Activated CD8-positive, alpha-beta T cell treated with anti-CD3 and anti-CD28 coated beads, Interleukin-2, amount 10 ng/mL, durations not matched to agents 7 days and 5 days (primary cell): ENCODE measurements around the gene WNT4. TPM values are rescaled to one million over a fixed set of nuclear protein-coding genes. Genes with fewer than 3 reads are reported as not detected.
A peak's percentile ranks its signal among the peaks of the same experiment; 100 is the strongest.

Source experiments
- ATAC-seq: fragments of 150-1000 bp; cut with Tn5 transposase; one replicate; pipeline ENCODE4 v1.10.0; 2021; ENCODE audit warnings: moderate library complexity
- CTCF ChIA-PET: fragments of 350-600 bp; sonication (Branson Sonifier 250); formaldehyde crosslinking; loops from one replicate; lab custom pipeline; 2021; ENCODE audit warnings: antibody characterized with exemption; lab: Charles Lee
- POLR2A ChIA-PET: fragments of 350-600 bp; sonication (Branson Sonifier 250); formaldehyde crosslinking; loops from one replicate; lab custom pipeline; 2021; ENCODE audit warnings: antibody characterized with exemption; lab: Charles Lee
- DNase-seq: peaks from one replicate; pipeline ENCODE4 v3.0.0-alpha.2; 2020
- H3K27ac Mint-ChIP-seq: one replicate; pipeline ENCODE4 v1.8.0; 2021; ENCODE audit warnings: mild to moderate bottlenecking, mixed read lengths
- H3K27me3 Mint-ChIP-seq: one replicate; pipeline ENCODE4 v1.8.0; 2021; ENCODE audit warnings: low read depth, mixed read lengths
- H3K36me3 Mint-ChIP-seq: one replicate; pipeline ENCODE4 v1.8.0; 2021; ENCODE audit warnings: low read depth, mixed read lengths
- H3K4me1 Mint-ChIP-seq: one replicate; pipeline ENCODE4 v1.8.0; 2021; ENCODE audit warnings: low read depth, mixed read lengths
- H3K4me3 Mint-ChIP-seq: one replicate; pipeline ENCODE4 v1.8.0; 2021; ENCODE audit warnings: mild to moderate bottlenecking, mixed read lengths
- H3K9me3 Mint-ChIP-seq: one replicate; pipeline ENCODE4 v1.8.0; 2022; ENCODE audit warnings: mixed read lengths; ENCODE audit not compliant: insufficient read depth
- total RNA-seq, 2 experiments: library from RNA; stranded (reverse); gene quantifications; one replicate each; pipeline ENCODE4 v1.2.3, GENCODE V29; 2021

WNT4 gene
- total RNA-seq, 2 experiments from 2014 or later: not detected

DNA sequence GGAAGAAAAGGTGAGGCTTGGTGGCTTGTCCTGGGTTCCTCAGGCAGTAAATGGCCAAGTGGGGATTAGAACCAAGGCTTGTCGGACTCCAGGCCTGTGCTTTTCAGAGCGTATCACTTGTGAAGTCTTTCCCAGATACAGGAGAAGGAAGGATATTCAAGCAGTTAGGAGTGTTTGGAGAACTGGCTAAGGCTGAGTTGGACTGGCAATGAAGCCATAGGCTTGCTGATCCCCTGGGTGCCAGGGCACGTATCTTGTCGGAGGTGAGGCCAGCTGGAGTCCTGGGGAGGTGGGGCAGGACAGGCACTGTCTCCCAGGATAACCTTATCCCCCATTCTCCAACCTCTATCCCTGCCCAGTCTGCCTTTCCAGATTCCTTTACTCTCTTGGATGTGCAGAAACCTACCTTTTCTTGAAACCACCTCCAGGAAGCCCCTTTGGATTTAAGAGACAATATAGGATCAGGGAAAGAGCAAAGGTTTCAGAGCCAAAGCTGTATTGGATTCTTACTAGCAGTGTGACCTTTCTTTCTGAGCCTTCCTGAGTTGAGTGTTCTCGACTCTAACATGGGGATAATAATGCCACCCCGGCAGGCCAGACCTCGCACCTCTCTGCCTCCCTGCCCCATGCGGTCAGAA, 18.2 kb downstream of the WNT4 start:
- Mint-ChIP-seq H3K9me3 (no peaks in the 10 kb centered on the region), H3K27ac (no peak overlapping the region), H3K4me3 (no peak overlapping the region), H3K27me3 (no peaks in the 10 kb centered on the region), H3K4me1 (no peaks in the 10 kb centered on the region), H3K36me3 (peaks cover under 1% of the 10 kb centered on the region)
- ATAC-seq: no peak
- ChIA-PET CTCF (interaction anchor here (1.0 to 1.5 kb wide), 2 partner anchors 8 to 20 kb away, joined by 4 read pairs; no protein-coding TSS in a partner anchor), POLR2A (interaction anchor here (0.5 to 0.7 kb wide), 2 partner anchors 33 to 746 kb away, joined by 3 read pairs; no protein-coding TSS in a partner anchor)
- no peak for DNase-seq

- Mint-ChIP-seq H3K4me1 (no peaks in the 10 kb centered on the region), H3K27me3 (no peaks in the 10 kb centered on the region), H3K4me3 (no peak overlapping the region), H3K36me3 (peaks cover 5% of the 10 kb centered on the region), H3K9me3 (no peaks in the 10 kb centered on the region), H3K27ac (no peak overlapping the region)
- ChIA-PET CTCF (interaction anchor here (1.0 to 1.5 kb wide), 2 partner anchors 9 to 19 kb away, joined by 4 read pairs; no protein-coding TSS in a partner anchor), POLR2A (no interaction called here)
- DNase-seq (no peak), ATAC-seq (no peak)
Measured at GRCh38 chr1:22123901-22124404, 18.9 kb downstream of the WNT4 start.

DNA sequence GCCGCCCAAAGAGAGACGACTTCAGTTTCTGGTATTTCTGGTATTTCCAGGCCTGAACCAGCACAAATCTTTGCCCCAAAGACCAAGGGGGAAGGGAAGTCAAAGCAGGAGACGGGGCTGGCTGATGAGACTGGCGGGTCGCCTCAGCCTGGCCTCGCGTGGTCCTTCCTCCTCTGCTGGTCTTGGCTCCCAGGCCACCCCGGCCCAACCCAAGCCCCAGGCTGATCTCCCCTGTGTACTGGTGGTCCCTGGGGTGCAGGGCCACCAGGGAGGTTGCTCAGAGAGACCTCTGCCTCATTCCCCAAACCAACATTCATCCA, 19.9 kb downstream of the WNT4 start:
- no peak for DNase-seq
- H3K4me3 Mint-ChIP-seq: no peak overlapping the region
- POLR2A ChIA-PET: no interaction called here

GRCh38 chr1:22122273-22123070, 20.4 kb downstream of the WNT4 start:
- ATAC-seq (no peak), DNase-seq (no peak)
- ChIA-PET POLR2A (interaction anchor here (0.7 kb wide), 1 partner anchor 87 kb away, joined by 5 read pairs; no protein-coding TSS in a partner anchor), CTCF (interaction anchor here (1.6 kb wide), 1 partner anchor 294 kb away, joined by 5 read pairs; no protein-coding TSS in a partner anchor)
- no peak overlapping the region for H3K27ac Mint-ChIP-seq
- no peaks in the 10 kb centered on the region for H3K27me3 Mint-ChIP-seq
- peaks cover 3% of the 10 kb centered on the region for H3K4me1 Mint-ChIP-seq
- H3K36me3 Mint-ChIP-seq: peaks cover 5% of the 10 kb centered on the region
- H3K4me3 Mint-ChIP-seq: no peak overlapping the region
- H3K9me3 Mint-ChIP-seq: no peaks in the 10 kb centered on the region

More for the DNA sequence above, 19.9 kb downstream of the WNT4 start:
- ATAC-seq: no peak
- no peaks in the 10 kb centered on the region for H3K4me1 Mint-ChIP-seq
- H3K36me3 Mint-ChIP-seq: peaks cover 5% of the 10 kb centered on the region
- H3K9me3 Mint-ChIP-seq: no peaks in the 10 kb centered on the region
- CTCF ChIA-PET: no interaction called here
- H3K27me3 Mint-ChIP-seq: no peaks in the 10 kb centered on the region
- H3K27ac Mint-ChIP-seq: no peak overlapping the region

DNA sequence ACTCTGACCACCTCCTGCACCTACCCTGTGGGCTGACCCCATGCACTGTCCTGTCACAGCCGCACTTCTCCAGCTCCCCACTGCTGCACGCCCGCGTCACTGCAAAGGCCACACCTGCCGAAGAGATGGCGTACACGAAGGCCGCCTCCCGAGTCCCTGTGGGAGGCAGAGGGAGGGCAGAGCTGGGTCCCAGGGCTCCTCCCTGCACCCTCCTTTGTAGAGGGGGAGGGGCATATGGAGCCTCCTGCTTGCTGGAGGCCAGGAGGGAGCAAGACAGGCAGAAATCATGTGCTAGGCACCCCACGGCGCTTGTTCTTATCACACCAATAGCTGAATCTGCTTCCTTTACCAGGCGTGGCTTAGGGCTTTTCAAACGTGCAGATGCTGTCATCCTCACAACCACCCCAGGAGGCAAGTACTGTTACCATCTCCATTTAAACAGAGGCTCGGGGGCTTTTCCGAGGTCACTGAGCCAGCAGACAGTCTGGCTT, 21.4 kb downstream of the WNT4 start:
- DNase-seq (no peak), ATAC-seq (no peak)
- Mint-ChIP-seq H3K4me3 (no peak overlapping the region), H3K36me3 (peaks cover 5% of the 10 kb centered on the region), H3K9me3 (no peaks in the 10 kb centered on the region), H3K27ac (peak overlapping the region; percentile 18), H3K27me3 (no peaks in the 10 kb centered on the region), H3K4me1 (peaks cover 13% of the 10 kb centered on the region)
- CTCF ChIA-PET: interaction anchor here (1.4 to 1.6 kb wide), 2 partner anchors 10 to 295 kb away, joined by 5 to 6 read pairs; no protein-coding TSS in a partner anchor
- POLR2A ChIA-PET: interaction anchor here (0.7 kb wide), 1 partner anchor 86 kb away, joined by 5 read pairs; no protein-coding TSS in a partner anchor

DNA sequence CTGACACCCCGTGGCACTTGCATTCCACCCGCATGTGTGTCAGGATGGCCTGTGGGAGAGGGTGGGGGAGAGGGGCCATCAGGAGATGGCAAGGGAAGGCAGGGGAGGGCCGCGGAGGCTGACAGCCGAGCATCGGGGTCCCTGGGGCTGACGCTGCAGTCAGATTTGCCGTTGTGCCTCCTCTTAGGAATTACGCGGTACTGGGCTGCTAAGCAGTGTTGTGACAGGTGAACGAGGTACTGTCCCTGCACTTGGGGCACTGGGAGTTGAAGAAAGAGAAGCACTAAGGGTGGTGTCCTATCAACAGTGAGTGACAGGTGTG, 22.5 kb downstream of the WNT4 start:
- DNase-seq (no peak), ATAC-seq (no peak)
- H3K4me3 Mint-ChIP-seq: no peak overlapping the region
- POLR2A ChIA-PET: no interaction called here
- H3K4me1 Mint-ChIP-seq: peaks cover 16% of the 10 kb centered on the region
- peak overlapping the region; percentile 14 for H3K27ac Mint-ChIP-seq
- H3K9me3 Mint-ChIP-seq: no peaks in the 10 kb centered on the region
- CTCF ChIA-PET: interaction anchor here (1.4 kb wide), 1 partner anchor 11 kb away, joined by 6 read pairs; no protein-coding TSS in a partner anchor
- no peaks in the 10 kb centered on the region for H3K27me3 Mint-ChIP-seq
- peaks cover 13% of the 10 kb centered on the region for H3K36me3 Mint-ChIP-seq

- ChIA-PET POLR2A (no interaction called here), CTCF (no interaction called here)
- no peaks in the 10 kb centered on the region for H3K27me3 Mint-ChIP-seq
- peaks cover 13% of the 10 kb centered on the region for H3K36me3 Mint-ChIP-seq
- H3K4me1 Mint-ChIP-seq: peaks cover 19% of the 10 kb centered on the region
- ATAC-seq (no peak), DNase-seq (no peak)
- no peaks in the 10 kb centered on the region for H3K9me3 Mint-ChIP-seq
- H3K27ac Mint-ChIP-seq: no peak overlapping the region
- no peak overlapping the region for H3K4me3 Mint-ChIP-seq
Measured at GRCh38 chr1:22119626-22120468, 23.1 kb downstream of the WNT4 start.

DNA sequence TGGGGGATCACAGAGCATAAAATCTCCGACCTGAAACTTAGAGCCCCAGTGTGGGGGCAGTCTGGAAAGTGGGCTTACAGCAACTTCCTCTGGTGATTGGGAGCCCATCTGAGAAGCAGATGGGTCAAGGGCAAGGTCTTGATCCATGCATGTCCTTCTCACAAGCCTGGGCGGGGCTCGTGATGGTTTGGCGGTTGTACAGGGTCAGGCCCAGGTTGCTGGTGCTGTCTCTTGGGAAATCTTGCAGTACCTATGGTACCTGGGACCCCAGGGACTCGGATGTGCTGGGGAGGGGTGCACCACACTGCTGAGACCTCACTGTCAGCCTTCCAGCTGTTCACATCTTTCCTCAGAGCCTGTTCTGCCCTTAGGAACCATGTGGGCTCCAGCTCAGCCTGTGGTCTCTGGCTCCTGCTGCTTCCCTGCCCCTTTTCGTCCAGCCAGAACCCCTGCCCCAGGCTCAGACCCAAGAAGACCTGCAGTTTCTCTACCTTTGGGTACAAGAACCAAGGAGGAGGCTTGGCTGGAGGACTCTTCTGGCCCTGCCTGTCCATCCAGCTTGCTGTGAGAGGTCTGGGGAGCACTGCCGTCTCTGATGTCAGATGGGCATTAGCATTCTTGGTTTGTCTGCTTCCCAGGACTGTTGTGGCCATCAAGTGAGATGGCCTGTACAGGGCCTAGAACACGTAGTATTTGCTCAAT, 24.5 kb downstream of the WNT4 start:
- POLR2A ChIA-PET: no interaction called here
- Mint-ChIP-seq H3K27ac (no peak overlapping the region), H3K36me3 (peaks cover 17% of the 10 kb centered on the region), H3K27me3 (no peaks in the 10 kb centered on the region), H3K4me3 (no peak overlapping the region), H3K4me1 (peaks cover 22% of the 10 kb centered on the region), H3K9me3 (no peaks in the 10 kb centered on the region)
- no peak for DNase-seq
- ATAC-seq: no peak
- CTCF ChIA-PET: no interaction called here

DNA sequence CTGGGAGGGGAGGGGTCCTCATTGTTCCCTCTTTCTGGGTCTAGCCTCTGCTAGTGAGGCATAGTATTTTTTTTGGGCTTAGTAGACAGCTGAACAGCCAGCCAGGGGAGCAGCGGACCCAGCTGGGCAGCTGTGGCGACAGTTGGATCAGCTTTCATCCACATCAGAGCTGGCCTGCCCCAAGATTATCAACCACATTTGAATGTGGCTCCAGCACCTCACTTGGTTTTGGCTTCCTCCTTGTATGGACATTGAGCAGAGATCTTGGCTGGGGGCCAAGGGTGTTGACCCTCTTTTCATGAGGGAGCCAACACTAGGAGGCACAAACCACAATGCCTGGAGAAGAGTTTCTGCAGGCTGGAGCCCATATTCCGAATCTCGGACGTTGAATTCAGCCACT, 25.0 kb downstream of the WNT4 start:
- H3K27ac Mint-ChIP-seq: peak overlapping the region; percentile 22
- H3K36me3 Mint-ChIP-seq: peaks cover 23% of the 10 kb centered on the region
- no peaks in the 10 kb centered on the region for H3K9me3 Mint-ChIP-seq
- H3K4me3 Mint-ChIP-seq: no peak overlapping the region
- POLR2A ChIA-PET: no interaction called here
- peaks cover 22% of the 10 kb centered on the region for H3K4me1 Mint-ChIP-seq
- no peaks in the 10 kb centered on the region for H3K27me3 Mint-ChIP-seq
- ATAC-seq: no peak
- DNase-seq: no peak
- CTCF ChIA-PET: interaction anchor here (0.9 kb wide), 1 partner anchor 13 kb away, joined by 6 read pairs; no protein-coding TSS in a partner anchor

- no peak for ATAC-seq
- Mint-ChIP-seq H3K27ac (peak overlapping the region; percentile 44), H3K9me3 (no peaks in the 10 kb centered on the region), H3K36me3 (peaks cover 29% of the 10 kb centered on the region), H3K4me1 (peaks cover 22% of the 10 kb centered on the region), H3K27me3 (no peaks in the 10 kb centered on the region), H3K4me3 (no peak overlapping the region)
- no peak for DNase-seq
- POLR2A ChIA-PET: no interaction called here
- CTCF ChIA-PET: interaction anchor here (0.9 kb wide), 1 partner anchor 12 kb away, joined by 6 read pairs; no protein-coding TSS in a partner anchor
Measured at GRCh38 chr1:22117238-22117637, 25.7 kb downstream of the WNT4 start.

- peak overlapping the region; percentile 21 for H3K27ac Mint-ChIP-seq
- peaks cover 22% of the 10 kb centered on the region for H3K4me1 Mint-ChIP-seq
- H3K9me3 Mint-ChIP-seq: no peaks in the 10 kb centered on the region
- H3K4me3 Mint-ChIP-seq: no peak overlapping the region
- no peaks in the 10 kb centered on the region for H3K27me3 Mint-ChIP-seq
- ATAC-seq: no peak
- no peak for DNase-seq
- POLR2A ChIA-PET: no interaction called here
- CTCF ChIA-PET: interaction anchor here (2.9 kb wide), 1 partner anchor 10 kb away, joined by 14 read pairs; no protein-coding TSS in a partner anchor
- H3K36me3 Mint-ChIP-seq: peaks cover 39% of the 10 kb centered on the region
Measured at GRCh38 chr1:22115286-22115685, 27.6 kb downstream of the WNT4 start.
